ENCODE measurements around the gene KCNQ1.

- TF ChIP-seq CTCF (IDR thresholded peaks at IDR 0.05; ENCODE audit: insufficient read depth, low read length, poor library complexity, severe bottlenecking) (no peak), EZH2phosphoT487 (conservative IDR thresholded peaks at IDR 0.05; ENCODE audit: low read length) (no peak)
Observed at GRCh38 chr11:2811206-2812091, 366.6 kb downstream of the KCNQ1 start.
